Endothelial cell of umbilical vein (primary cell): Measurements from ENCODE around the gene STEAP1. TPM values are rescaled to one million over a fixed set of nuclear protein-coding genes. Genes with fewer than 3 reads are reported as not detected.

Experiments
- BruUV-seq: library from RNA; stranded (reverse); fragments of 400-500 nt; replicated peaks from 2 replicates; lab custom pipeline; 2021; lab: Mats Ljungman, UMichigan
- CTCF ChIA-PET: fragments of 300-600, 350-600 bp; sonication (Branson Sonifier 250); formaldehyde crosslinking; loops from one replicate; lab custom pipeline; 2021; ENCODE audit warnings: antibody characterized with exemption, inconsistent platforms; lab: Charles Lee
- POLR2A ChIA-PET: fragments of 300-600, 350-600 bp; sonication (Branson Sonifier 250); formaldehyde crosslinking; loops from one replicate; lab custom pipeline; 2021; ENCODE audit warnings: antibody characterized with exemption, inconsistent platforms; lab: Charles Lee
- DNase-seq: peaks from one replicate; pipeline ENCODE4 v3.0.0-alpha.2; 2011; ENCODE audit warnings: low read depth, low spot score
- FAIRE-seq: peaks from 2 replicates; lab custom pipeline; 2011; peaks lifted over from hg19 to GRCh38; lab: Jason Lieb, UNC
- H2AFZ ChIP-seq: 2 replicates; pipeline ENCODE4 v1.6.0; 2012; ENCODE audit warnings: low read depth, low read length, control low read depth, inconsistent platforms
- H3K27ac ChIP-seq: 2 replicates; pipeline ENCODE4 v1.5.1; 2011; ENCODE audit warnings: low read depth, mild to moderate bottlenecking, control low read depth, low read length, moderate library complexity; ENCODE audit not compliant: insufficient read depth
- H3K27me3 ChIP-seq, 2 experiments: 2 replicates each; pipeline versions ENCODE4 v1.6.0 to v1.6.1; 2011; ENCODE audit warnings: low read length in 2 of 2, mixed read lengths in 1 of 2; ENCODE audit not compliant: control insufficient read depth in 2 of 2, insufficient read depth in 2 of 2
- H3K36me3 ChIP-seq, 2 experiments: 2 replicates in 1 of 2; 3 replicates in 1 of 2; pipeline ENCODE4 v1.5.1; 2011; ENCODE audit warnings: low read length in 2 of 2, mild to moderate bottlenecking in 1 of 2, moderate library complexity in 1 of 2; ENCODE audit not compliant: control insufficient read depth in 2 of 2, insufficient read depth in 2 of 2; ENCODE audit errors: extremely low read depth in 1 of 2
- H3K4me1 ChIP-seq: 3 replicates; pipeline ENCODE4 v1.5.1; 2011; ENCODE audit warnings: mild to moderate bottlenecking, low read length; ENCODE audit not compliant: control insufficient read depth, insufficient read depth; ENCODE audit errors: extremely low read depth
- H3K4me2 ChIP-seq: 2 replicates; pipeline ENCODE4 v1.6.1; 2011; ENCODE audit warnings: low read length, control low read depth, mixed read lengths; ENCODE audit not compliant: insufficient read depth
- H3K4me3 ChIP-seq, 3 experiments: fragments of 200-600 bp in 1 of 3; sonication (generic), shearing (Covaris generic) in 1 of 3; replicated peaks in 1 of 3; 2 replicates each; pipeline ENCODE4 v1.5.1; 2011 to 2016; ENCODE audit warnings: control low read depth in 3 of 3, low read length in 3 of 3, mild to moderate bottlenecking in 2 of 3, inconsistent platforms in 1 of 3, low read depth in 1 of 3, moderate library complexity in 1 of 3; ENCODE audit not compliant: insufficient read depth in 1 of 3
- H3K79me2 ChIP-seq: 2 replicates; pipeline ENCODE4 v1.6.0; 2012; ENCODE audit warnings: low read length, inconsistent platforms; ENCODE audit not compliant: control insufficient read depth, insufficient read depth
- H3K9ac ChIP-seq: replicated peaks from 2 replicates; pipeline ENCODE3; 2011; ENCODE audit warnings: low read length, control low read depth; ENCODE audit not compliant: insufficient read depth; ENCODE audit errors: extremely low read depth
- H3K9me1 ChIP-seq: replicated peaks from 3 replicates; pipeline ENCODE4 v1.6.0; 2011; ENCODE audit warnings: mild to moderate bottlenecking, low read length; ENCODE audit not compliant: control insufficient read depth, insufficient read depth; ENCODE audit errors: extremely low read depth
- H3K9me3 ChIP-seq: replicated peaks from 2 replicates; pipeline ENCODE4 v1.5.1; 2012; ENCODE audit warnings: low read length, inconsistent platforms; ENCODE audit not compliant: control insufficient read depth, insufficient read depth
- H4K20me1 ChIP-seq: replicated peaks from 2 replicates; pipeline ENCODE3; 2011; ENCODE audit warnings: mild to moderate bottlenecking, low read length; ENCODE audit not compliant: control insufficient read depth, insufficient read depth; ENCODE audit errors: extremely low read depth
- EZH2 ChIP-seq: IDR thresholded peaks from 2 replicates; pipeline ENCODE4 v1.6.1; 2012; ENCODE audit warnings: borderline replicate concordance, low read depth, mild to moderate bottlenecking, moderate library complexity, low read length, inconsistent platforms; ENCODE audit not compliant: severe bottlenecking
- FOS ChIP-seq: IDR thresholded peaks from 2 replicates; pipeline ENCODE4 v1.6.1; 2011; ENCODE audit warnings: mild to moderate bottlenecking, low read length, moderate library complexity, borderline replicate concordance; ENCODE audit not compliant: insufficient read depth
- GATA2 ChIP-seq: IDR thresholded peaks from 2 replicates; pipeline ENCODE4 v1.7.0; 2011; ENCODE audit warnings: low read depth, mild to moderate bottlenecking, moderate library complexity, mixed read lengths, low read length; ENCODE audit not compliant: insufficient read length, insufficient read depth
- JUN ChIP-seq: IDR thresholded peaks from 2 replicates; pipeline ENCODE4 v1.6.1; 2011; ENCODE audit warnings: borderline replicate concordance, low read depth; ENCODE audit not compliant: insufficient read length, insufficient read depth
- MYC ChIP-seq: IDR thresholded peaks from one replicate; pipeline ENCODE4 v1.6.1; 2011; ENCODE audit warnings: mild to moderate bottlenecking, low read depth, low read length
- POLR2A ChIP-seq: IDR thresholded peaks from 2 replicates; pipeline ENCODE4 v1.6.1; 2012; ENCODE audit warnings: low read depth, mild to moderate bottlenecking, control low read depth, low read length
- POLR2AphosphoS5 ChIP-seq: IDR thresholded peaks from 2 replicates; pipeline ENCODE4 v1.6.1; 2012; ENCODE audit warnings: low read depth, mild to moderate bottlenecking, control low read depth, low read length, moderate library complexity; ENCODE audit not compliant: insufficient read depth
- dilution Hi-C: fragments of 300-500 bp; cut with MboI; formaldehyde crosslinking; loops from one replicate; pipeline ENCODE4 v1.15.0; 2019; ENCODE audit warnings: low sequenced_read_pairs; ENCODE audit not compliant: extremely low pct_ligation_motif_present
- intact Hi-C: fragments of 100-400 bp; cut with micrococcal nuclease; formaldehyde crosslinking; loops from one replicate; pipeline ENCODE4 v1.10.0; 2022
- polyA plus RNA-seq, 4 experiments: library from polyadenylated mRNA; depleted of rRNA in 3 of 4; stranded (reverse) in 3 of 4; unstranded in 1 of 4; fragments of >200 nt; gene quantifications; 2 replicates each; pipeline versions ENCODE4 v1.2.1 to v1.2.3, GENCODE V29; 2011 to 2012; ENCODE audit warnings: missing spikeins in 1 of 4
- total RNA-seq: library from RNA; stranded (reverse); gene quantifications from 2 replicates; pipeline ENCODE4 v1.2.3, GENCODE V29; 2021
- TF ChIP-seq, protein P1 (sequence below), 2 donors: IDR thresholded peaks; 1 replicate in 1 of 2; 2 replicates in 1 of 2; pipeline ENCODE4 v1.5.1; 2011; ENCODE audit warnings: low read length in 2 of 2, mild to moderate bottlenecking in 2 of 2, moderate library complexity in 2 of 2, control low read depth in 1 of 2, inconsistent platforms in 1 of 2, low read depth in 1 of 2; ENCODE audit not compliant: insufficient read depth in 1 of 2; ENCODE audit errors: extremely low read depth in 1 of 2
- TF ChIP-seq, protein P2 (sequence below): IDR thresholded peaks from 2 replicates; pipeline ENCODE4 v1.6.1; 2011; ENCODE audit not compliant: insufficient read depth, insufficient read length

The STEAP1 gene
- total and polyA plus RNA-seq, 2 donors (not counting 3 experiments of a cell fraction or from before 2014, with no cell fraction given), result 35.0 to 42.7 TPM

DNA sequence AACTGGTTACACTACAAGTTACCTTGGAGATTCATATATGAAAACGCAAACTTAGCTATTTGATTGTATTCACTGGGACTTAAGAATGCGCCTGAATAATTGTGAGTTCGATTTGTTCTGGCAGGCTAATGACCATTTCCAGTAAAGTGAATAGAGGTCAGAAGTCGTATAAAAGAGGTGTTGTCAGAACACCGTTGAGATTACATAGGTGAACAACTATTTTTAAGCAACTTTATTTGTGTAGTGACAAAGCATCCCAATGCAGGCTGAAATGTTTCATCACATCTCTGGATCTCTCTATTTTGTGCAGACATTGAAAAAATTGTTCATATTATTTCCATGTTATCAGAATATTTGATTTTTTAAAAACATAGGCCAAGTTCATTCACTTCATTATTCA lies 9.3 kb downstream of the STEAP1 start:
- TF ChIP-seq FOS, result no peak
- TF ChIP-seq JUN, result no peak
- TF ChIP-seq, protein P1, sequence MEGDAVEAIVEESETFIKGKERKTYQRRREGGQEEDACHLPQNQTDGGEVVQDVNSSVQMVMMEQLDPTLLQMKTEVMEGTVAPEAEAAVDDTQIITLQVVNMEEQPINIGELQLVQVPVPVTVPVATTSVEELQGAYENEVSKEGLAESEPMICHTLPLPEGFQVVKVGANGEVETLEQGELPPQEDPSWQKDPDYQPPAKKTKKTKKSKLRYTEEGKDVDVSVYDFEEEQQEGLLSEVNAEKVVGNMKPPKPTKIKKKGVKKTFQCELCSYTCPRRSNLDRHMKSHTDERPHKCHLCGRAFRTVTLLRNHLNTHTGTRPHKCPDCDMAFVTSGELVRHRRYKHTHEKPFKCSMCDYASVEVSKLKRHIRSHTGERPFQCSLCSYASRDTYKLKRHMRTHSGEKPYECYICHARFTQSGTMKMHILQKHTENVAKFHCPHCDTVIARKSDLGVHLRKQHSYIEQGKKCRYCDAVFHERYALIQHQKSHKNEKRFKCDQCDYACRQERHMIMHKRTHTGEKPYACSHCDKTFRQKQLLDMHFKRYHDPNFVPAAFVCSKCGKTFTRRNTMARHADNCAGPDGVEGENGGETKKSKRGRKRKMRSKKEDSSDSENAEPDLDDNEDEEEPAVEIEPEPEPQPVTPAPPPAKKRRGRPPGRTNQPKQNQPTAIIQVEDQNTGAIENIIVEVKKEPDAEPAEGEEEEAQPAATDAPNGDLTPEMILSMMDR (IDR thresholded peaks at IDR 0.05; ENCODE audit: extremely low read depth in 1 of 2, insufficient read depth in 1 of 2, low read depth in 1 of 2, low read length in 2 of 2), result no peak
- no peak for TF ChIP-seq MYC
- TF ChIP-seq EZH2, result no peak
- no peak for TF ChIP-seq POLR2AphosphoS5
- no peak for TF ChIP-seq POLR2A
- no peak for TF ChIP-seq GATA2
- TF ChIP-seq, protein P2, sequence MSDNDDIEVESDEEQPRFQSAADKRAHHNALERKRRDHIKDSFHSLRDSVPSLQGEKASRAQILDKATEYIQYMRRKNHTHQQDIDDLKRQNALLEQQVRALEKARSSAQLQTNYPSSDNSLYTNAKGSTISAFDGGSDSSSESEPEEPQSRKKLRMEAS, result no peak
- no peak for DNase-seq
- no peaks in the 10 kb centered on the region for H3K9me1 ChIP-seq
- H4K20me1 ChIP-seq, result no peaks in the 10 kb centered on the region
- dilution Hi-C loops, result no loop called here
- CTCF ChIA-PET, result interaction anchor here (1.0 kb wide), 1 partner anchor 15 kb away, joined by 3 read pairs; no protein-coding TSS in a partner anchor
- no peak overlapping the region for H2AFZ ChIP-seq
- H3K9me3 ChIP-seq, result no peaks in the 10 kb centered on the region
- BruUV-seq, result no TSS peak
- peaks cover 6% of the 10 kb centered on the region for H3K79me2 ChIP-seq
- H3K27me3 ChIP-seq, result no peaks in the 10 kb centered on the region
- no peak overlapping the region for H3K9ac ChIP-seq
- POLR2A ChIA-PET, result no interaction called here
- FAIRE-seq, result no peak
- intact Hi-C loops, result no loop called here
- H3K4me2 ChIP-seq, result no peak overlapping the region
- H3K27ac ChIP-seq, result no peak overlapping the region
- H3K36me3 ChIP-seq, result peaks cover 6 to 8% of the 10 kb centered on the region in 2 experiments
- no peak overlapping the region for H3K4me3 ChIP-seq
- H3K4me1 ChIP-seq, result peaks cover 17% of the 10 kb centered on the region
